Spleen (tissue), 7 donors: ENCODE measurements around the gene PIM2.

Experiments
- POLR2A ChIP-seq, 3 donors: fragments of 450-650 bp; IDR thresholded peaks; one replicate each; pipeline ENCODE4 v1.5.1; 2017; ENCODE audit warnings: antibody characterized with exemption in 3 of 3, mild to moderate bottlenecking in 1 of 3
- POLR2AphosphoS5 ChIP-seq, 3 donors: sonication (generic); formaldehyde crosslinking; IDR thresholded peaks; one replicate each; pipeline ENCODE4 v1.5.1; 2017; ENCODE audit warnings: antibody characterized with exemption in 3 of 3
- TF ChIP-seq, protein P1 (sequence below), 11 experiments: fragments of 200-600 bp in 7 of 11; fragments of 450-650 bp in 4 of 11; sonication (generic) in 4 of 11; IDR thresholded peaks in 8 of 11; conservative IDR thresholded peaks in 3 of 11; 1 replicate in 7 of 11; 2 replicates in 4 of 11; pipeline versions ENCODE4 v1.4.0 to v1.8.0; 2016 to 2021; ENCODE audit warnings: antibody characterized with exemption in 11 of 11, inconsistent platforms in 4 of 11, mild to moderate bottlenecking in 1 of 11
- donor health status: DM: no; HTN: no; CAD: no; lungs with moderate emphysema.
- donor health status: DM: no; HTN: no; CAD: no.
- donor health status: DM: no; HTN: no; CAD: no.

DNA sequence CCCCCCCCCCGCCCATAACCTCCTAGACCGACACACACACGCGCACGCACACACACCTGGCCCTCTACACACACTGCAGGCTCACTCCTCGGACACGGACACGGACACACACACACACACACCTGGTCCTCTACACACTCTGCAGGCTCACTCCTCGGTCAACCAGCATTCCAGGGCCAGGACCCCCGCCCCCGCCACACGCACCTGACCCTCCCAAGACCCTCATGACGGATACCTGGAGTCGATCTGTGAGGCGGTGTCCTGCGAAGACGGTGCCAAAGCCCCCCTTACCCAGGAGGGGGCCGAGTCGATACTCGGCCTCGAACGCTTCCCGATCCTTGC is 552 bp downstream of the PIM2 start:
- TF ChIP-seq, protein P1, sequence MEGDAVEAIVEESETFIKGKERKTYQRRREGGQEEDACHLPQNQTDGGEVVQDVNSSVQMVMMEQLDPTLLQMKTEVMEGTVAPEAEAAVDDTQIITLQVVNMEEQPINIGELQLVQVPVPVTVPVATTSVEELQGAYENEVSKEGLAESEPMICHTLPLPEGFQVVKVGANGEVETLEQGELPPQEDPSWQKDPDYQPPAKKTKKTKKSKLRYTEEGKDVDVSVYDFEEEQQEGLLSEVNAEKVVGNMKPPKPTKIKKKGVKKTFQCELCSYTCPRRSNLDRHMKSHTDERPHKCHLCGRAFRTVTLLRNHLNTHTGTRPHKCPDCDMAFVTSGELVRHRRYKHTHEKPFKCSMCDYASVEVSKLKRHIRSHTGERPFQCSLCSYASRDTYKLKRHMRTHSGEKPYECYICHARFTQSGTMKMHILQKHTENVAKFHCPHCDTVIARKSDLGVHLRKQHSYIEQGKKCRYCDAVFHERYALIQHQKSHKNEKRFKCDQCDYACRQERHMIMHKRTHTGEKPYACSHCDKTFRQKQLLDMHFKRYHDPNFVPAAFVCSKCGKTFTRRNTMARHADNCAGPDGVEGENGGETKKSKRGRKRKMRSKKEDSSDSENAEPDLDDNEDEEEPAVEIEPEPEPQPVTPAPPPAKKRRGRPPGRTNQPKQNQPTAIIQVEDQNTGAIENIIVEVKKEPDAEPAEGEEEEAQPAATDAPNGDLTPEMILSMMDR (IDR thresholded peaks at IDR 0.05 in 8 of 11, conservative IDR thresholded peaks at IDR 0.05 in 3 of 11): no peak
- no peak for TF ChIP-seq POLR2AphosphoS5 (IDR thresholded peaks at IDR 0.05)
- no peak for TF ChIP-seq POLR2A (IDR thresholded peaks at IDR 0.05)
